ENCODE measurements around the gene PPP3CB. TPM values are rescaled to one million over a fixed set of nuclear protein-coding genes. Genes with fewer than 3 reads are reported as not detected.

PPP3CB gene
- total and polyA plus RNA-seq, 2 donors from 2014 or later, result 26.8 to 36.1 TPM

DNA sequence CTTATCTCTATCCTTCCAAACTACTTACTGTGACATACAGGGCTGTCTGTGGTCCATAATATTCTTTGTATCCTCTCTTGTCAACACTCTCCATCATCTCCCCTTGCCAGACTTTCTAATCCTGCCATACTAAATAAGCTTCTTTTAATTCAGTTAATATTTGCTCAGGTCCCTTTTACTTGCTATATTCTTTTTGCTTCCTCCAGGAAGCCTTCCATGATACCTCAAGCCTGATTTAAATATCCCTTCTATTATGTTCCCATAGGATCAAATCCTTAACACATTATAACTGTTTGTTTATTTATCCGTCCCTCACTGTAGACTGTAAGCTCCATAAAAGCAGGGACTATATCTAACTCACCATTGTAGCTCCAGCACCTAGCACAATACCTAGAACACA, 7.2 kb upstream of the PPP3CB start:
- Histone ChIP-seq H3K9ac (ENCODE audit: low read length in 3 of 3) (no peak overlapping the region), H3K4me1 (ENCODE audit: control insufficient read depth in 2 of 3, insufficient read depth in 2 of 3, low read depth in 1 of 3, low read length in 3 of 3) (no peaks in the 10 kb centered on the region), H3K36me3 (ENCODE audit: control insufficient read depth in 2 of 3, insufficient read depth in 3 of 3, low read length in 3 of 3) (peaks cover 3 to 16% (median 11%) of the 10 kb centered on the region in 3 donors), H3K9me3 (ENCODE audit: control insufficient read depth in 2 of 3, insufficient read depth in 1 of 3, low read length in 3 of 3) (no peaks in the 10 kb centered on the region), H3K4me3 (ENCODE audit: low read length in 3 of 3) (no peak overlapping the region), H3K27ac (ENCODE audit: low read depth in 2 of 2, low read length in 2 of 2) (no peak overlapping the region), H3K27me3 (ENCODE audit: control insufficient read depth, insufficient read depth, low read length) (no peaks in the 10 kb centered on the region)
- no peak for DNase-seq
- TF ChIP-seq, protein P1, sequence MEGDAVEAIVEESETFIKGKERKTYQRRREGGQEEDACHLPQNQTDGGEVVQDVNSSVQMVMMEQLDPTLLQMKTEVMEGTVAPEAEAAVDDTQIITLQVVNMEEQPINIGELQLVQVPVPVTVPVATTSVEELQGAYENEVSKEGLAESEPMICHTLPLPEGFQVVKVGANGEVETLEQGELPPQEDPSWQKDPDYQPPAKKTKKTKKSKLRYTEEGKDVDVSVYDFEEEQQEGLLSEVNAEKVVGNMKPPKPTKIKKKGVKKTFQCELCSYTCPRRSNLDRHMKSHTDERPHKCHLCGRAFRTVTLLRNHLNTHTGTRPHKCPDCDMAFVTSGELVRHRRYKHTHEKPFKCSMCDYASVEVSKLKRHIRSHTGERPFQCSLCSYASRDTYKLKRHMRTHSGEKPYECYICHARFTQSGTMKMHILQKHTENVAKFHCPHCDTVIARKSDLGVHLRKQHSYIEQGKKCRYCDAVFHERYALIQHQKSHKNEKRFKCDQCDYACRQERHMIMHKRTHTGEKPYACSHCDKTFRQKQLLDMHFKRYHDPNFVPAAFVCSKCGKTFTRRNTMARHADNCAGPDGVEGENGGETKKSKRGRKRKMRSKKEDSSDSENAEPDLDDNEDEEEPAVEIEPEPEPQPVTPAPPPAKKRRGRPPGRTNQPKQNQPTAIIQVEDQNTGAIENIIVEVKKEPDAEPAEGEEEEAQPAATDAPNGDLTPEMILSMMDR (IDR thresholded peaks at IDR 0.05; ENCODE audit: borderline replicate concordance, extremely low read depth, insufficient read depth), result no peak
- no peak for FAIRE-seq
- intact Hi-C loops (cut with DNase I), result no loop called here

DNA sequence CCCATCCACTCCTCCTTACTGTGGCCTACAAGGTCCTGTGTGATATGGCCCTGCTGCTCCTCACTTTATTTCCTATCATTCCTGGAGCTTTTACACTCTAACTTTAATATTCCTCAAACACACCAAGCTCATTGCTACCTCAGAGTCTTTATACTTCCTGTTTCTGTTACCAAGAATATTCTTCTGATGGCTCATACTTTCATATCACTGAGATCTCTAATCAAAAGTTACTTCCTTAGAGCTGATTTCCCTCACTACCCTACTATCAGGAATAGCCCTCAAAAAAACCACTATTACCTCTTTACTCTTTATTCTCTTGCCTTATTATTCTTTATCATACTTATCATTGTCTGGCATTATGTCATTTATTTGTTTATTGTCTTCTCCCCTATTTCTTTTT, 5.8 kb upstream of the PPP3CB start:
- intact Hi-C loops (cut with DNase I), result no loop called here
- TF ChIP-seq, protein P1 (IDR thresholded peaks at IDR 0.05; ENCODE audit: borderline replicate concordance, extremely low read depth, insufficient read depth), result no peak
- Histone ChIP-seq H3K9ac (ENCODE audit: low read length in 3 of 3) (no peak overlapping the region), H3K9me3 (ENCODE audit: control insufficient read depth in 2 of 3, insufficient read depth in 1 of 3, low read length in 3 of 3) (no peaks in the 10 kb centered on the region), H3K27me3 (ENCODE audit: control insufficient read depth, insufficient read depth, low read length) (no peaks in the 10 kb centered on the region), H3K27ac (ENCODE audit: low read depth in 2 of 2, low read length in 2 of 2) (no peak overlapping the region), H3K36me3 (ENCODE audit: control insufficient read depth in 2 of 3, insufficient read depth in 3 of 3, low read length in 3 of 3) (peaks cover 3 to 16% (median 11%) of the 10 kb centered on the region in 3 donors), H3K4me1 (ENCODE audit: control insufficient read depth in 2 of 3, insufficient read depth in 2 of 3, low read depth in 1 of 3, low read length in 3 of 3) (peaks cover 0 to 2% (median 0%) of the 10 kb centered on the region in 3 donors), H3K4me3 (ENCODE audit: low read length in 3 of 3) (no peak overlapping the region)
- no peak for DNase-seq
- FAIRE-seq, result no peak

DNA sequence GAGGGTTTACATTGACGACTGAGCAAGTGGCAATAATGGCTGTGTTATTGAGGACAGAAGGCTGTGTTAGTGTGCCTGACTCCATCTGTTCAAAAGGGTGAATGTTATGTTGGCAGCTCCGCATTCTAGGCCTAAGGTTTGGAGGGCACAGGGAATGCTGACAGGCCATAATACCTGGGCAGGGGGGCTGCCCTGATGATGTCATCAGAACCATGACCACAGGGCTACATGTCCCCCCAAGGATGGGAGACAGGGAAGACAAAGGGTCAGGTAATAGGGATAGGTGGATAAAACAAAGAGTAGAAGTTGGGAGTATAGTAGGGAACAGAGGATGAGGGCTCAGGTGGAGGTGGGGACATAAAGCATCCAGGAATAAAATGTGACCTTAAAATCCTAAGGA, 1.8 kb upstream of the PPP3CB start:
- intact Hi-C loops (cut with DNase I), result no loop called here
- peaks cover 0 to 13% (median 7%) of the 10 kb centered on the region in 3 donors for H3K4me1 ChIP-seq (ENCODE audit: control insufficient read depth in 2 of 3, insufficient read depth in 2 of 3, low read depth in 1 of 3, low read length in 3 of 3)
- no peak overlapping the region for H3K4me3 ChIP-seq (ENCODE audit: low read length in 3 of 3)
- no peaks in the 10 kb centered on the region for H3K27me3 ChIP-seq (ENCODE audit: control insufficient read depth, insufficient read depth, low read length)
- no peak for FAIRE-seq
- DNase-seq, result no peak
- TF ChIP-seq, protein P1 (IDR thresholded peaks at IDR 0.05; ENCODE audit: borderline replicate concordance, extremely low read depth, insufficient read depth), result no peak
- H3K9ac ChIP-seq (ENCODE audit: low read length in 3 of 3), result no peak overlapping the region
- peaks cover 3 to 5% (median 4%) of the 10 kb centered on the region in 3 donors for H3K36me3 ChIP-seq (ENCODE audit: control insufficient read depth in 2 of 3, insufficient read depth in 3 of 3, low read length in 3 of 3)
- no peak overlapping the region for H3K27ac ChIP-seq (ENCODE audit: low read depth in 2 of 2, low read length in 2 of 2)
- no peaks in the 10 kb centered on the region for H3K9me3 ChIP-seq (ENCODE audit: control insufficient read depth in 2 of 3, insufficient read depth in 1 of 3, low read length in 3 of 3)

Data from kidney (tissue), 14 donors.